B cell (primary cell): ENCODE results near the gene POLRMT.

Source experiments
- CTCF ChIP-seq: fragments of 200-600 bp; IDR thresholded peaks from one replicate; pipeline ENCODE4 v1.8.0; 2022; ENCODE audit warnings: antibody characterized with exemption, mild to moderate bottlenecking
- EZH2 ChIP-seq: IDR thresholded peaks from 2 replicates; pipeline ENCODE4 v1.6.1; 2012; ENCODE audit warnings: borderline replicate concordance, low read depth, mild to moderate bottlenecking, moderate library complexity, low read length; ENCODE audit not compliant: insufficient read depth, poor library complexity, severe bottlenecking

GRCh38 chr19:595326-596262, 37.7 kb downstream of the POLRMT start:
- TF ChIP-seq EZH2 (no peak), CTCF (no peak)
